SK-MEL-5 (cell line): ENCODE results near the gene CNTN1. TPM values are rescaled to one million over a fixed set of nuclear protein-coding genes. Genes with fewer than 3 reads are reported as not detected.

Source experiments
- DNase-seq: peaks from one replicate; pipeline ENCODE4 v3.0.0-alpha.2; 2016; ENCODE audit warnings: low read depth, low spot score
- in situ Hi-C: cut with HindIII; loops from 2 replicates; pipeline ENCODE4 v1.10.0; 2016; ENCODE audit warnings: low sequenced_read_pairs, high pct_unique_total_duplicates, low pct_unique_long_range_greater_than_20kb
- total RNA-seq: library from RNA; depleted of rRNA; stranded (reverse); fragments of >200 nt; shearing (Covaris generic); gene quantifications from 2 replicates; pipeline ENCODE4 v1.2.3, GENCODE V29; 2014

Gene CNTN1
- total RNA-seq, 1 experiment from 2014 or later: 79.1 TPM

DNA sequence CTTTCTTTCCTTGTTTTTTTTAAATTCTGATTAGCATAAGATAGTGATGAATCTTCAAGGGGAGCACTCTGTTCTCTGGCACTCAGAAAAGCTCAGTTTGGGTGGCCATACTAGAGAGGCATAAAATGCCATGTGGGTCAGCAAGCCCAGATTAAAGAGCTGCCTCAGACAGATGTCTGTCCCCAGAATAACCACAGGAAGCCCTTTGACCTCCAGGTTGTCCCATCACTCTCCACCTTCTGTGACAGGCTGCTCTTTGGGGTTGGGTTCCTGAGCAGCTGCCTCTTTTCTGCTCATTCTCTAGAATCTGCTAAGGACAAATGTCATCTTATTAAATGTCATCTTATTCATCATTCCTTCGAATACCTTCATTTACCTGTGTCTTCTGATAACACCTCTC lies 399.9 kb downstream of the CNTN1 start:
- in situ Hi-C loops: no loop called here
- no peak for DNase-seq

GRCh38 chr12:41096797-41097196 lies 404.6 kb downstream of the CNTN1 start:
- in situ Hi-C loops: no loop called here
- no peak for DNase-seq

- no peak for DNase-seq
- in situ Hi-C loops: no loop called here
Observed at GRCh38 chr12:41100572-41100971, 408.3 kb downstream of the CNTN1 start.

DNA sequence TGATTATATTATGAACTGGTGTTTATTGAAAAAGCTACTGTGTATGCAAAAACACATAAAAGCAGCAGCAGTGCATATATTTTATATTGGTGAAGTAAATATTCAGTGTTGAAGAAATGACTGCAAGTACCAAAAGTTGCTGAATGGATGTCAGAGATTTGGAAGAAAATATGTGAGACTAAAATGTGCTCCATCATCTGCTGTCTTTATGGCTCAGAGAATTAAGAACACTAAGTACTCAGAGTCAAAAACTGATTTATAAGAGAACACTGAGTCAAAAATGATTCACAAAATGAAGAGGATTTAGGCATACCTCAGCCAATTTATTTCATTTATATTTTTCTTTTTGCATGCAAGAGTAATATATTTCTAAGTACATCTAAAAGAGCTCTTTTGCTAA lies 409.6 kb downstream of the CNTN1 start:
- in situ Hi-C loops: no loop called here
- DNase-seq: no peak

GRCh38 chr12:41103614-41104013 lies 411.4 kb downstream of the CNTN1 start:
- in situ Hi-C loops: no loop called here

DNA sequence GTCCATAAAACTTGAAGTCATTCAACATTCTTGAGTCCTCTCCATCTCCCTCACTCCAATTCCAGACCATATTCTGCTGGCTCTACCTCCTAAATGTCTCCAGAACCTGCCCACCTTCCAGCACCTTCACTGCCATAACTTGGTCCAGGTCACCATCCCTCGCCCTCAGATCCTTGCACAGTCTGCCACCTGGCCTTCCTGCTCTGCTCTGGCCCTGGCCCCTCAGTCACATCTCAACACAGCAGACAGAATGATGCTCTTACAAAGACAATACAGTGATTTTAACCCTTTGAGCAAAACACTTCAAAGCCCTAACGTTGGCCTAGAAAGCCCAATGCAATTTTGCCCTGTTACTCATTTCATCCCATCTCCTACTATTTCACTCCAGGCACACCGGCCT lies 414.1 kb downstream of the CNTN1 start:
- in situ Hi-C loops: no loop called here
- DNase-seq: no peak

More at GRCh38 chr12:41103614-41104013, 411.4 kb downstream of the CNTN1 start:
- DNase-seq: no peak

DNA sequence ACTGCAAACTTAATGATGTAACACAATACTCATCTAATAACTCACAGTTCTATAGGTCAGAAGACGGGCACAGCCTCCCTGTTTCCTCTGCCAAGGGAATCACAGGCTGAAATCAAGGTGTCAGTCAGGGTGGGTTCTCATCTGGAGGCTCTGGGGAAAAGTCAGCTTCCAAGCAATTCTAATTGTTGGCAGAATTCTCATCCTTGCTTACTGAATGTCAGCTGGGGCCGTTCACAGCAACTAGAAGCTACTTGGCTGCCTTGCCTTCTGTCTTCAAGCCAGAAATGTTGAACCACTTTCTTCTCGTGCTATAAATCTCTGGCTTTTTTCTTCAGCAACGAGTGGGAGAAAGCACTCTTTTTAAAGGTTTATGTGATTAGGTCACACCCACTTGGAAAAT lies 415.8 kb downstream of the CNTN1 start:
- in situ Hi-C loops: no loop called here
- DNase-seq: no peak

GRCh38 chr12:41112903-41113302 lies 420.7 kb downstream of the CNTN1 start:
- DNase-seq: no peak
- in situ Hi-C loops: no loop called here

- DNase-seq: no peak
- in situ Hi-C loops: no loop called here
Observed at GRCh38 chr12:41120211-41120610, 428.0 kb downstream of the CNTN1 start.

DNA sequence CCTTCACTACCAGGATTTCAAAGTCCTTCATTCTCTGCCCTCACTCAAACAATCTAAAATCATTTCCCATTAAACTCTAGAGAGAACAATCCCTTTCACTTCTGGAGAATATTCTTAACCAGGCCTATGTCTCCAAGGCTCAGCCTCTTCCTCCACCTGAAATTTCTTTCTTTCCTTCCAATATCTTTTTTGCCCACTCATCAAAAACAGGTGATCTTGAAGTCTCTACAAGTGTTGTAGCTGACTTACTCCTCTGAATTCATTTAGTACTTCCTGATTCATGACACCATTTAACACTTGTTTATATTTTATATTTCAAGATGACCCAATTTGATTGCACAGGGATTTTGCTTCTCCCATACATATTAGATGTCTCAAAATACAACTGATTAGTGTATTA lies 429.1 kb downstream of the CNTN1 start:
- no peak for DNase-seq
- in situ Hi-C loops: no loop called here
